T-helper 2 cell treated with Interferon-gamma antibody and Interleukin-4, amounts not matched to agents 100 ng/mL and 5 ng/mL, for 36 hours (primary cell): ENCODE results near the gene ZNF613. TPM values are rescaled to one million over a fixed set of nuclear protein-coding genes. Genes with fewer than 3 reads are reported as not detected.

Experiments used
- total RNA-seq: library from RNA; stranded (reverse); gene quantifications from 2 replicates; pipeline ENCODE4 v1.2.3, GENCODE V29; 2022

ZNF613 gene
- total RNA-seq, 1 donor from 2014 or later = 5.0 TPM

Other genes starting within 250 kb of the ZNF613 start
- gene SPACA6, start 234.1 kb upstream of the ZNF613 start, total RNA-seq = 3.5 and 7.6 TPM in 2 replicates
- gene HAS1, start 203.5 kb upstream of the ZNF613 start, total RNA-seq = not detected in 2 replicates
- not detected in 2 replicates for gene FPR1, start 175.6 kb upstream of the ZNF613 start, total RNA-seq
- not detected in 2 replicates for gene FPR2, start 166.3 kb upstream of the ZNF613 start, total RNA-seq
- gene FPR3, start 132.3 kb upstream of the ZNF613 start, total RNA-seq = not detected in 2 replicates
- 7.5 and 8.4 TPM in 2 replicates for gene ZNF577, start 39.5 kb upstream of the ZNF613 start, total RNA-seq
- 13.0 and 13.5 TPM in 2 replicates for gene ZNF649, start 22.5 kb upstream of the ZNF613 start, total RNA-seq
- gene ZNF350, start 59.4 kb downstream of the ZNF613 start, total RNA-seq = 10.1 and 13.2 TPM in 2 replicates
- gene ZNF615, start 80.7 kb downstream of the ZNF613 start, total RNA-seq = 7.5 and 7.9 TPM in 2 replicates
- gene ZNF614, start 100.9 kb downstream of the ZNF613 start, total RNA-seq = 7.7 and 8.7 TPM in 2 replicates
- 12.7 and 12.9 TPM in 2 replicates for gene ZNF432, start 121.4 kb downstream of the ZNF613 start, total RNA-seq
- 22.4 and 22.9 TPM in 2 replicates for gene ZNF841, start 168.3 kb downstream of the ZNF613 start, total RNA-seq
- gene ZNF616, start 212.5 kb downstream of the ZNF613 start, total RNA-seq = 5.6 and 5.7 TPM in 2 replicates
- gene ZNF836, start 244.1 kb downstream of the ZNF613 start, total RNA-seq = 12.0 and 15.2 TPM in 2 replicates